Measurements from ENCODE around the gene SLC24A4. TPM values are rescaled to one million over a fixed set of nuclear protein-coding genes. Genes with fewer than 3 reads are reported as not detected.
A peak's percentile ranks its signal among the peaks of the same experiment; 100 is the strongest.

SLC24A4 gene
- total RNA-seq, 2 donors from 2014 or later, result 0.09 to 0.25 TPM

DNA sequence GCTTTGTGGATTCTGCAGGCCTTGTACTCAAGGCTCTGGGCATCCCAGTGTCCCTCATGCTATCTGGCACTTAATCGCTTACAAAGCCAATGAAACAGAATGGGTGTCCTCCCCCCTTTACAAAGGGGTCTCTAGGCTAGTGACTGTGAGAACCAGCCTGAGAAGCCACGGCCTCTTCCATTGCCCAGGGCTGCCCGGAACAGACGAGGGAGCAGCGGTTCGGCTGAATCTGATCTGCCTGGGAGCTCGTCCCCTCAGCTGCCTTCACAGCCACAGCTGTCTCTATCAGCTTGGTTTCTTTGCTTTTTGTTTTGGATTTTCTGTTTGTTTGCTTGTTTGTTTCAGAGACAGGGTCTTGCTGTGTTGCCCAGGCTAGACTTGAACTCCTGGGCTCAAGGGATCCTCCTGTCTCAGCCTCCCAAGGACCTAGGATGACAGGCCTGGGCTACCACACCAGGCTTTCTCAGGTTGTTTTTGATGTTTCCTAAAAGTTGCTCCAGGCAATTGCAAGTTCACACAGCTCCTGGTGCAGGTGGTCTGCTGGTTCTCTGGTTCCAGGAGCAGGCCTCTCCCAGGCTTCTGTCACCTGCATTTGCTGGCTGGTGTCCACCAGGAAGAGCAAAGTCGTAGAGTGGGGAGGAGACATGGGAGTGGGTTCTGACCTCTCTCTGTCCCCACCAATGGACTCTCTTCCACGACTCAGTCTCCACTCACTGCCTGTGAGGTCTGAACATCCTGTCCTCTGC lies 179.7 kb downstream of the SLC24A4 start:
- DNase-seq, result no peak
- no peak for ATAC-seq
- intact Hi-C loops (cut with DNase I, micrococcal nuclease), result no loop called here

DNA sequence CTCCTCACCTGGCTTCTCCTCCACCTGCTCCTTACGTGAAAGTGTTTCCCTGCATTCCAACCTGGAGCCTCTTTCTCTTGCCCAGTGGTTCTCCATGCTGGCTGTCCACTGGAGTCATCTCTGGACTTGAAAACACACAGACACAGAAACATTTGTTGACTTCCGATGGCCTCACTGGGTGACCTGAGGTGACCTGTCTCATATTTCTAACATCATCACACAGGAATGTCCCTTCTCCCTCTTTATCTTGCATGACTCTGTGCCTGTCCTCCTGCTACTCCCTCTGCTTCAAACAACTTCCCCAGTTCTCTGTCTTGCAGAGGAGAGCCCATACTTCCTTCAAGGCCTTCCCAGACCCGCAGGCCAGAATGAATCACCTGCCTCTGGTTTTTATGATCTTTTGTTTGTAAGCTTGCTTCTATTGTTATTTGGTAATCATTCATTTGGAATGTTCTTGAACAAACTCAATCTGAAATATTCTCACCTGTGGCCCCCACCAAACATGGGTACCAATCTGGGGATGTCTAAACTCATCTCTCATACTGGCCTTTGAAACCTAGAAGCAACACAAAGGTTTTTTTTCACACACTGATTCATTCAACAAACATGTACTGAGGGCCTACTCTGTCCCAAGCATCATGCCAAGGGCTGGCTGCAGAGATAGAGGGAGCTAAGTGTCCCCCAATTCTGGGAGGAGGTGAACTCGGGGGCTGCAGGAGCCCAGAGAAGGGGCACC lies 181.0 kb downstream of the SLC24A4 start:
- intact Hi-C loops (cut with DNase I, micrococcal nuclease), result no loop called here
- DNase-seq (no peak), ATAC-seq (peak; percentile 24)

DNA sequence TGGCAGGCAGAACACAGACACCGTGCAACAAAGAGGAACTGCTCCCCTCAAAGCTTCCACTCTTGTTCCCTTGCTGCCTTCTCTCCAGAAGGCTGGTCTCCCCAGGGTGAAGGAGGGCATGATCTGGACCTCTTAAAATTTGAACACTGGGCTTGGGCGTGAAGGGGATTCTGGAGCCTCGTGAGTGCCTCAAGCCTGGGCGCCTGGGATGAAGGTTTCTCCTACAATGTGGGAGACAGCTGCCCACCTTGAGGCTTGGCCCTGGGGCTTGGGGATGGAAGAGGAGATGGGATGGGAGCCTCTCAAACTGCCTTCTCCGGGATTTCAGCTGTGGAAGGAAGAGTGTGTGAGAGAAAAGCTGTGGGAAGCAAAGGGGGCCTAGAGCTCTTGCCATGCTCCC lies 182.9 kb downstream of the SLC24A4 start:
- intact Hi-C loops (cut with DNase I, micrococcal nuclease), result no loop called here
- DNase-seq (no peak), ATAC-seq (no peak)

DNA sequence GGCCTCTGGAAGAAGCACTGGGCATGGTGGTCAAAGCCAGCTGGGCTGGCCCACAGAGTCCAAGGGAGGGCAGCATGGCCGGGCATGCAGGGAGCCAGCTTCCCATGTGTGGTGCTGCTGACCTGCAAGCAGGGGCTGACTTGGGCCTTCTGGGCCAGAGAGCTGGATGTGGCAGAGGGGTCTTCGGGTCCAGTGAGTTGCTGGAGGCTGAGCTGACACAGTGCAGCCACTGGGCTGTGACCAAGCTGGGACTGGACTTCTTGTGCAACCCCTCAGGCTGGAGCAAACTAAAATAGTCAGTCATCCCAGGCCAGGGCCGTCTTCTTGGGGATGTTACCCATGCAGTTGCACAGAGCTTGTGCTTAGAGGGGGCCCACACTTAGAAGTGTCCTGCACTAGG lies 183.3 kb downstream of the SLC24A4 start:
- intact Hi-C loops (cut with DNase I, micrococcal nuclease), result no loop called here
- ATAC-seq (no peak), DNase-seq (no peak)

DNA sequence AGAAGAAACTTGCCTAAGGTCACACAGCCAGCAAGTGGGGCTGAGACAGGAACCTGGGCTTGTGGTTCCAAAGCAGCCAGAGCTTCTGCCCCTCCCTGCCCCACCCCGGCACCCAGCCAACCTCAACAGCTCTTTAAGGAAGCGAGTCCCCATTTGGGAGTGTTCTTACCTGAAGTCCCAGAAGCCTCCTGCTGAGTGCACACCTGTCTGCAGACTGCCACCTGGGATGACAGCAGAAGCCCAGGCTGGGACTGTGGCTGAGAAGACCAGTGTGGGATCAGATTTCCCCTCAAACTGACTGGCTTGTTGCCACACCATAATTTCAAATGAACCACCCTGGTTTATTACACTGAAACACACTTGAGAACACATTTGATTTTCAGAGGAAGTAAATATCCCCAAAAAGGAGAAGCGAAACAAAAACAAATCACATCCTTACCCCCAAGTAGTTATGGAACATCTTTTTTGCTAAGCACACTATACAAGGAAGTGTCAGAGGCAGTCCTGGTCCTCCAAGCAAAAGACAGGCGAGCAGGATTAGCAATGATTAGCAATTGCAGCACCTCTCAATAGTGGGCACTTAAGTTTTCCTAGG lies 184.3 kb downstream of the SLC24A4 start:
- intact Hi-C loops (cut with DNase I, micrococcal nuclease), result no loop called here
- peak; percentile 88 to 91 for DNase-seq
- peak; percentile 88 for ATAC-seq

DNA sequence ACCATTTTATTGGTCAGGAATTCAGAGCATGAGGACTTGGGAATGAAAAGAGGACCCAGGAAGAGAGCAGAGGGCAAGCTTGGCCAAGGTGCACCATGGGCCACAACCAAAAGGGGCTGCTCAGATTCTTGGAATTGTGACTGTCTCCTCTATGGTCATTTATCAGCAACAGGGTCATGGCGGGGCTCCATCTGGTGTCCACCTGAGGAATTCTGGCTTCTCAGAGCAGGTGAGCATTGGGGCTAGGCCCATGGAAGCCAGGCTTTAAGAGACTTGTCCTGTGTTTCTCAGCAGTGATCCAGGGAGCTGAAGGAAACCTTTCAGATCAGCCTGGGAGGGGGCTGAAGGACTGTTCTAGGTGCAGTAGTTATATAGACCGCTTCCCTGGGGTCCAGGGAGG lies 188.0 kb downstream of the SLC24A4 start:
- no peak for DNase-seq
- intact Hi-C loops (cut with DNase I, micrococcal nuclease), result no loop called here
- ATAC-seq, result no peak

DNA sequence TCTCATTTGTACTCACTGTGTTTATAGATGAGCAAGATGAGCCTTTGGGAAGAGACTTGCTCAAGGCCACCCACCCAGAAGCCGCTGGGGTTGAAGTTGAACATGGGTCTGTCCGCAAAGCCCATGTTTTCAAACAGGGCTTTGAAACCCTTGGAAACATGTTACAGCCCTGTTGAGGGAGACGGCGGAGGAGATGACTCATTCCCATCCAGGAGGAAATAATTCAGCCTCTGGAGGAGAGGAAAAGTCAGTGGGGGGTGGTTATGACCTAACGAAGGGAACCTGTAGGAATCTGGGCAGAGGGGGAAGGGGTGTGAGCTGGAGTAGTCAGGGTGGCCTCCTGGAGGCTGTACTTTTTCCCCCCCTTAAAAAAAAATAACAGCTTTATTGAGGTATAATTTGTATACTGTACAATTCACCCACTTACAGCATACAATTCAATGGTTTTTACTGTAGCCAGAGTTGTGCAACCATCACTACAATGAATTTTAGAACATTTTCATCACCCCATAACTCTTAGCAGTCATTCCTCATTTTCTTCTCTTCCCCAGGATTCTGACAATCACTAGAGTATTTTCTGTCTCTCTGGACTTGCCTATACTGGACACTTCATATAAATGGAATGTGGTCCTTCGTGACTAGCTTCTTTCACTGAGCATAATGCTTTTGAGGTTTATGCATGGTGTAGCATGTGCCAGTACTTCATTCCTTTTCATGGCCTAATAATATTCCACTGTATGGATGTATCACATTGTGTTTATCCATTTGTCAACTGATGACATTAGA lies 188.7 kb downstream of the SLC24A4 start:
- DNase-seq, result peak; percentile 40 to 71
- intact Hi-C loops (cut with DNase I, micrococcal nuclease), result no loop called here

DNA sequence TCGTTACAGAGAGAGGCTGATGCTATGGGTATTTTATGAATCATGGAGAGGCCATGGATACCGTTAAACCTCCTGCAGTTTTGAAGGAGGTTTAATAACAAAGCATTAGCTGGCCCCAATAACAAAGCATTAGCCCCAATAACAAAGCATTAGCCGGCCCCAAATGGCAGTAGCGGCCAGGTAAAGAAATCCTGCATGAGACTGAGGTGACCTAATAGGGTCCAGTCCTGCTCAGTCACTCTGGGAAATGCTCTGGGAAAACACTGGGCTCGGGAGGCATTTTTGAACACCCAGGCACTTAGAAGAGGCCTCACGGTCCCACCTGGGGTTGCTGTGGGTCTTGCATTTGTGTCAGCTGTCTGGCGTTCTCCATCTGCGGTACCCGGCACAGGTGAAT lies 189.8 kb downstream of the SLC24A4 start:
- intact Hi-C loops (cut with DNase I, micrococcal nuclease), result no loop called here
- ATAC-seq (no peak), DNase-seq (no peak)

More for the DNA sequence above, 188.7 kb downstream of the SLC24A4 start:
- ATAC-seq, result peak; percentile 52

DNA sequence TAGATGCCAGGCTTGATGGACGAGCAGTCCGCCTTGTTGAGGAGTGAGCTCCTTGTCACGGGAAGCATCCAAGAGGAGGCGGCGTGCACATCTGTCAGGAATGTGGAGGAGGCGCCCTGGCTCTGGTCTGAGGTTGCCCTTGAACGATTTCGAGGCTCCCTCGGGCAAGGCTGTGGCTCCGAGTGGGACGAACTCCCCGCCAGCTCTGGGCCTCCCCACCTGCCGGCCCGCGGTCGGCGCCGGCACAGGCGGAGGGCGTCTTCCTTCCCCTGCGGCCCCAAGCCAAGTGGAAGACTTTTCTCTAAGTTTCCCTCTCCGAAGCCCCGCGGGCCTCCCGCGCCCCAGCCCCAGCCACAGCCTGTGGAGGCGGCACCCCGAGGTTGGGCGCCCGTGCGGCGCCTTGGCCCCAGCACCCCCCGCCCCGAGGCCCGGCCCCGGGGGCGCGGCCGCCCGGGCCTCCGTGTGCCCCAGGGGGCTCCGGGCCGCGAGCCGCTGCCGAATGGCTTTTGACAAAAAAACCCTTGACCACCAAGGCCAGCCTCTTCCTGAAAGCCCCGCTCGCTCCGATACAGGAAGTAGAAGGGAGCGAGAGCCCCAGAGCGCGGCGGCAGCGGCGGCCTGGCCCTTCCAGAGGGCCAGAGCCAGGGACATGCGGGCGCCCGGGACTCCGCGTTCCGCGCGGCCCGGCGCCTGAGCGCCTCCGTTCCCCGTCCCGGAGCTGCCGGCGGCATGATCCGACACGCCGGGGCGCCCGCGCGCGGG lies 190.4 kb downstream of the SLC24A4 start, which contains the start of gene RIN3:
Gene RIN3 (plus strand): TSS at position 578 of the 762 bp plus-strand sequence. CDS start 152 bp downstream, at position 730.
- DNase-seq (peak in 1 of 2 donors; percentile 66), ATAC-seq (peak; percentile 63)
- intact Hi-C loops (cut with DNase I, micrococcal nuclease), result no loop called here

DNA sequence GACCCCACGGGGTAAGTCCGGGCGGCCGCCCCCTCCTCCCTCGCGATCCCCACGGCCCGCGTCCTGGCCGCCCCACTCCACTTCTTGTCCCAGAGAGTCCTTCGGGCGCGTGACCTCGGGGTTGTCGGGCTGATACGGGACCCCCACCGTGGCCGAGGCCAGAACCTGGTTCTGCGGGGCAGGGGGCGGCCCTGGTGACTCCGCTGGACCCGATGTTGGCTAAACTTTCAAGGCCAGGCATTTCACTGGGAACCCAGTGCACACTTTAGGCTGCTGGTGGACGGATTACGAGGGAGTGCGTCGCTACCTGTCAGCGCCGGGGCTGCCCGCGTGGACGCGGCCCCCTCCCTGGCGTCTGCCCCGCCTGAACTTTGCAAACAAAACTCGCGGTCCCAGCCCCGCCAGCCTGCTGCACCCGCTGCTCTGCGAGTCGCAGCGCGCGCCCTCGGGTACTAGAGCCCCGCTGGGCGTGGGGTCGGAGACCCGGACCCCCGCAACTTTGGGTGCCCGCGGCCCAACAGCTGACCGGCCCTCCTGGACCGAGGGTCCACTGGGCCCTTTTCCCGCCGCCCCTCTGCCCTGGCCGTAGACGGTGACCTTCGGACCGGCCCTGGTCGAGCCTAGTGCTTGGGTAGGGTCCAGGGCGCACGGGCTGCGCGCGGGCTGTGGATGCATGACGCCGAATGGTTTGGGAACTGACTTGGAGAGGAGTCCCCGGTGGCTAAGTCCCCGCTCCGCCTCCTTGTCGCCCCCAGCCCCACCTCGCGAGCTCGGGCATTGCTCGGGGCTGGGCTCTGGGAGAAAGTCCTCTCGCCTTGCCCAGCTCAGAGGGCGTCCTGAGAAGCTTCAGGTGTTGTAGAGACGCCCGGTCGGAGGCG lies 191.2 kb downstream of the SLC24A4 start:
- DNase-seq (peak in 1 of 2 donors; percentile 72), ATAC-seq (peak; percentile 71)
- intact Hi-C loops (cut with DNase I, micrococcal nuclease), result no loop called here

DNA sequence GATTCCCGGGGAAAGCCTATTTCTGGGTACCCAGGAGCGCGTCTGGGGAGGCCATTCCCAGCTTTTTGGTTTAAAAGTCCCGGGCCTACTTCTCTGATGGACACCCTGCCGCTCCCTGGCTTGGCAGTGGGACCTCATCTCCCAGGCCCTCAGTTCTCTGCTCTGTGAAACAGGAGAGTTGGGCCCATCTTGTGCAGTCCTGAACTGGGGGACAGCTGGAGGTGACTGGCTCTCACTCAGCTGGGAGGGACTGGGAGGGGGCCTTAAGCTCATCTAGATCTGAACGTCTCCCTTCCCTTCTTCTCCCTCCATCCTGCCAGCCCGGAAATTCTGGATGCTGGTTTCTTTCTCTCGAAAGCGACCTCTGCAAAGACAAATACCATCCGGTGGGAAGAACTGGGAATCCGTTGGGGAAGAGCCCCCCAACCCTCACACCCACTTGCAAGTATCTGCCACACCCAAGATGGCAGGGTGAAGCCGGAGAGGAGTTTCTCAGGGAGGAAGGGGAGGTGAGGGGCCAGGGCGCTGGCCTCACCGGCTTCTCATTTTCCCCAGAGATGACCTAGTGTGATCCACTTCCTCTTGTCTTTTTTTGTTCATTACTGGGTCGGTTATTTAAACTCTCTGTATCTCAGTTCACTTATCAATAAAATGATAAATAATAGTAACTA lies 192.0 kb downstream of the SLC24A4 start:
- no peak for DNase-seq
- intact Hi-C loops (cut with DNase I, micrococcal nuclease), result no loop called here
- peak; percentile 4 for ATAC-seq

DNA sequence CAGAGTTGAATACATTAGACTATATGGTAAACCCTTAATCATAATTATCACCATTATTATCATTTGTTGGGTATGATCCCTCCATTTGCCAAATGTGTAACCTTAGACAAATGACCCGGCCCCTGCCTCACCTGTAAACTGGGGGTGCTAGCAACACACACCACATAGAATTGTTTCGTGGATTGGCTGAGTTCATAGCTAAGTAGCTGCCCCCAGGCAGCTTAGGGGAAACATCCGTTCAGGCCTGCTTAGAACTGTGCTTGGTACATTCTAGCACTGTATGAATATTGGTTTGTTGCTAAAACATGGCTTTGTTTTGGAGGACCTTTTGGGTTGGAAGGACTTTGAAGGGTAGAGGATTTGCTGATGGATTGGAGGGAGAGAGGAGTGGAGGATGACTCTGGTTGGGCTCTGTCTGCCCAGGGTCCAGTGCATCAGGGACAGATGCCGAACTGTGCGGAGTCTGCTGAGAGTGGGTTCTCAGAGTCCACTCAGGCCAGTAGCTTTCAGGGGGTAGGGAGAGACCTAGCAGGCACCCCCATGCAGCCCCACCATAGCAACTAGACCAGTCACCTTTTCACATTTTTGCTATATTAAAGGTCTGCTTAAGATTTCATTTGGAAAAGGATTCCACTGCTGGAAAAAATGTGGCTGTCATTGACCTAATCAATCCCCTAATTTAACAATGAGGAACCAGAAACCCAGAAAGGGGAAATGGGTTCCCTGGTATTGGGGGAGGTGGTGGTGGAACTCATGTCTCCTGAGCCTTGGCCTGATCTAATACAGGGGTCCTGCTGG lies 192.8 kb downstream of the SLC24A4 start:
- DNase-seq, result no peak
- intact Hi-C loops (cut with DNase I, micrococcal nuclease), result no loop called here
- ATAC-seq, result no peak

DNA sequence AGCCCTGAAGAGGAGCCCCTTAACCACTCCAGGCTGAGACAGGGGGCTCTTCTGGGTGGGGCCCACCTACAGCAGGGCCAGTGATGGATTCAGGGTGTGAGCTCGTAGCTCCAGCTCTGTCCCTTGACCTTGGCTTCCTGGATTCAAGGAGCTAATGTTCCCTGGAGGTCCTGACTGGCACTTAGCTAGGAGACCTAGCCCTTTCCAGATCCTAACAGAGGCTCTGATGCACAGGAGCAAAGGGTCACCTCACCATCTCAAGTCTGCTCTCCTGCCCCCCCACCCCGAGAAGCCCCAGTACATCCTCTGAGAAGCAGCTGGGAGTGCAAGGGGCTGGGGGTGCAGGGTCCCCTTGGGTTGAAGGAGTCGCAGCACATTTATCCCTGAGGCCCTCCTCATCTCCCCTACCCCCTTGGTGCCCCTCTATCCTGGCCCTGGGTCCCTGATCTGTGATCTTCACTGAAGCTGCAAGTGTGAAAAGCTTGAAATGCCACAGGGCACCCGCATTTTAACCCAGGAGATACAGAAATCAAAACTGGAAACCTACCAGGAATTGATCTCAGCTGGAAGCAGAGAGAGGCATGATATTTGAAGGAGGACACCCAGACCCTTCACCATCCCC lies 193.5 kb downstream of the SLC24A4 start:
- DNase-seq, result no peak
- ATAC-seq, result no peak
- intact Hi-C loops (cut with DNase I, micrococcal nuclease), result no loop called here

DNA sequence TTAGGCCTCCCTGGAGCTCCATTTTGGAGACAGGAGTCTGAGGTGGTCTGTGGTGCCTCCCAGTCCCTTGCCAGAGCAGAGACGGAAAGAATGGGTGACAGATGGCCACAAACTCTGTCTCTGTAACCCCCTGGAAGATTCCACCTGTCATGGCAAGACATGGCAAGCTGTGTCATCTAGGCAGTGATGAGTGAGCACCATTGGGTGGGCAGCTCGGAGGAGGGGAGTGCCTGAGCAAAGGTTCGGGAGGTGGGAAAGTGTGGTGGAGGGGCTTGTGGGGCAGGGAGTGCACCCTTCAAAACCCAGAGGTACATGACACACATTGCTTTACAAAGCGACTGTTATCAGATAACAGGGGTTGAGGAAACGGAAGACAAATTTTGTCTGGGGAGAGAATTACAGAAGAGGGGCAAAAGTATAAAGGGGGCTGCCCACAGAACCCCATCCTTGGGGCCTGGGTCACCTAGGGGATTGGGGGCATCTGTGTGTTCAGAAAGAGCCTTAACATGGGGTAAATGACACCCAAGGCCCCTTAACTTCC lies 194.1 kb downstream of the SLC24A4 start:
- ATAC-seq, result no peak
- intact Hi-C loops (cut with DNase I, micrococcal nuclease), result no loop called here
- no peak for DNase-seq

DNA sequence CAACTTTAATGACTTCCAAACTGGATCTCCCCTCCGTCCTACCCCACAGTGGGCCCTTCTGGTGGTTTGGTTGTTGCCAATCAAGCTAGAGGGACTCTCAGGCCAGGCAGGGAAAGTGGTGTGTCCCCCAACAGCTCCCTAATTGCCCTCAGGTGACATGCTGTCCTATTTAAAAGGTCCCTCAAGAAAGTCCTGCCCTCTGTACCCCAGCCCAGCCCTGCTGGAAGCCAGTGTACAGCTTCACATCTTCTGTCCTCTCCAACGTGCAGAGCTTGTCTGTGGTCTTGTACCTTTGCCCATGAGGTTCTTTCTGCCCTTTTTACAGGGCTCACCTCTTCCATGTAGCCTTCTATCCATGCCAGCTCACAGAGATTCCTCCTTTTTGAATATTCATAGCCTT lies 194.8 kb downstream of the SLC24A4 start:
- intact Hi-C loops (cut with DNase I, micrococcal nuclease), result no loop called here
- ATAC-seq (no peak), DNase-seq (no peak)
